Fibroblast of gingiva (primary cell): ENCODE data around the gene URB2.

Source experiments
- DNase-seq: peaks from one replicate; pipeline ENCODE4 v3.0.0-alpha.2; 2011; ENCODE audit warnings: low read depth

The URB2 gene

DNA sequence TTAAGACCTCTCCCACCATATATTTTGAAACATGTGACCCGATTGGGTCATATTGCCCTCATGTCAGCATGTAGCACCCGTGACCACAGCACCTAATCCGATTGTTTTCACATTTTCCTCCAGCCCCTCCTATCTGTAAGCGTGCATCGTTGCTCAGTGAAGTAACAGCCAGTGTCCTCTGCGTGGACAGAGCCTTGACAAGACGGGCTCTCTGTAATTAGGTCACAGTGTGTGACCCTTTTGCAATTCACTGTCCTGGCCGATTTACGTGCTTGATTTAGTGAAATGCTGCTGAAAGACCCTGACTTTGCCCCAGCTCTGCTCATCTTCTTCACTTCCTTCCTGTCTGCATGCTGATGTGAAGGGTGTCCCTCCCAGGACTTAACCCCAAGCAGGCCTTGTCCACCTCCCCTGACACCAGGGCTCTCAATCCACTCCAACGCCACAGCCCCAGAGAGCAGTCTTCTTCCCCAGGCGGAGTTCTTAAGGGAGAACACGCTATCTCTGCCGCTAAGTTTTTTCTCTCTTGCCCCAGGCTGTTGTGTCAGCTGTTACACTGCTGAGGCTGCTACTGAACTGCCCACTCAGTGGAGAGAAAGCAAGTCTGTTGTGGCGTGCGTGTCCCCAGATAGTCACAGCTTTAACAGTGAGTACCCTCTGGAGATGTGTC is 19.4 kb downstream of the URB2 start:
- no peak for DNase-seq

DNA sequence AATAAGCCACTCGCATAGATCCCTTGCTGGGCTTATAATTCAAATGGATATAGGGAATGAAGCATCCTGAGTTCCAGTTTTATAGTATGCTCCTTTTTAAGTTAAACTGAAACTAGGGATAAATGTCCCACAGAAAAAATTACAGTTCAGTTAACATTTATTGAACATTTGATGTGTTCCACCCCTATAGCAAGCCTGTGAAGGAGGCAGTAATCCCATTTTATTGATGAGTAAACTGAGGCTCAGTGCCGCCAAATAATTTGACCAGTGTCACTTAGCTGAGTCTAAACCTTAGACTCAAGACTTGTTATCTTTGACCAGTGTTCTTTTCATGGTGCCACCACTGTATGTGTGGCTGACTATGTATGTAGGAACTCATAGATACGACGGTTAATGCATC is 22.4 kb downstream of the URB2 start:
- no peak for DNase-seq

- DNase-seq = no peak
Measured at GRCh38 chr1:229650045-229650444, 24.0 kb downstream of the URB2 start.

DNA sequence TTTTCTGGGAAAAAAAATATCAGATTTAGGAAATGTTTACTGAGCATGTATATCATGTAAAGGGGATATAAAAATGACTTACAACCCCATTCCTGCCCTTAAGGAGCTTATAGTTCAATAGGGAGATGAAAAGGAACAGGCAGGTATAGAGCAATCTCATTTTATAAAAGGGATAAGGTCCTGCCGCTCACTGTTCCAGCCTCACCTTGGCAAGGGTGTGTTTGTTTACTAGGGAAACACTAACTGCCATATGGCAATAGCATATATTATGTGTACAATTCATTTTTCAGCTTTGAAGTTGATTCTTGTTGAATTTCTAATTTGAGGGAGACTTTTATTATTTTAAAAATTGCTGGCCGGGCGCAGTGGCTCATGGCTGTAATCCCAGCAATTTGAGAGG is 25.5 kb downstream of the URB2 start:
- DNase-seq = no peak

DNA sequence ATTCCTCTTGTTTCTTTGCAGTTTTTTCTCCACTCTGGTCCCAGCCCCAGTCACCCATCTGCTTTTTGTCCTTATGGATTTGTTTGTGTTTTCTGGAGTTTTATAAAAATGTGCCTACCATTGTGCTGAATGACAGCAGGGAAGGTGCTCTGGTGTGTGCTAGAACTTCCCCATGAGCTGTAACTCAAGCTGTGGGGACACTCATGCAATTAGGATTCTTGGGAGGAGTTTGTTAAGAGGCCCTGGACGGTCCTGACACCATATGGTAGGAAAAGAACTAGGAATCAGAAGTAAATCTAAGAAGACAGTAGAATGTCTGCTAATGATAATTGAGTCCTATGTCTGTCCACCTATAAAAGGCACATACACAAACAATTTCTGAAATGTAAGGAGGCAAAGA is 27.4 kb downstream of the URB2 start:
- DNase-seq = no peak

GRCh38 chr1:229655781-229656180 is 29.7 kb downstream of the URB2 start:
- DNase-seq = no peak

DNA sequence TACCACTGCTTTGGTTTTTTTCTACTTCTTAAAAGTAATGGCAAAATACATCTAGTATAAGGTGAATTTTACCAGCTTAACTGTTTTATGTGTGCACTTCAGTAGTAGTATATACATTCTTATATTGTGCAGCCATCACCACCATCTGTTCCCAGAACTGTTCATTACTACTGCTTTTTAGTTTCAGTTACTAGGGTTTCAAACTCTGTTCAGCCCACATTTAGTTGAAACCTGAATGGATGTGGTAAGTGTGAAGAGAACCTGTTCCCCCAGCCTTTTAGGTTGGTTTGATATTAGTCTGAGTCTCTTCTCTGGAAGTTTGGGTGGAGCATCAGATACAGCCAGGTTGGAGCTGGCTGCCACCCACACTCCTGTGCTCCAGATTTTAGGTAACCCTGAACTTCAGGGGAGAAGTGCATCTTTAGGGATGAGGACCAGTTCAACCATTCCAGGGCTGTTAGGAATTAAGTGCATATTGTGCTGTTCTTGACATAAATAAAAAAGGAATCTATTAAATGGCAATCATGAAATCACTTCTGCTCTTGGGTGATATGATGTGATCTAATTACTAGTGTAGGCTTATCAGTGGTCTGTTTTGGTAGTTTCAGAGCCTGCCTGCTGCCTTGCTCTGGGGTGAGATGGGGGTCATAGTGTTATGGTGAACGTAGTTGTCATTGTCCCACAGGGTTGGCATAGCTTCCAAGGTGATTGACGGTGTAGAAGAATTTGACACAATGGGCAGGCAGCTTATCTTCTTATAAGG is 32.1 kb downstream of the URB2 start:
- DNase-seq = no peak

GRCh38 chr1:229661022-229661877 is 35.2 kb downstream of the URB2 start:
- peak; percentile 63 for DNase-seq

- DNase-seq = no peak
Measured at GRCh38 chr1:229661897-229662296, 35.9 kb downstream of the URB2 start.

GRCh38 chr1:229664133-229664689 is 38.2 kb downstream of the URB2 start:
- no peak for DNase-seq

DNA sequence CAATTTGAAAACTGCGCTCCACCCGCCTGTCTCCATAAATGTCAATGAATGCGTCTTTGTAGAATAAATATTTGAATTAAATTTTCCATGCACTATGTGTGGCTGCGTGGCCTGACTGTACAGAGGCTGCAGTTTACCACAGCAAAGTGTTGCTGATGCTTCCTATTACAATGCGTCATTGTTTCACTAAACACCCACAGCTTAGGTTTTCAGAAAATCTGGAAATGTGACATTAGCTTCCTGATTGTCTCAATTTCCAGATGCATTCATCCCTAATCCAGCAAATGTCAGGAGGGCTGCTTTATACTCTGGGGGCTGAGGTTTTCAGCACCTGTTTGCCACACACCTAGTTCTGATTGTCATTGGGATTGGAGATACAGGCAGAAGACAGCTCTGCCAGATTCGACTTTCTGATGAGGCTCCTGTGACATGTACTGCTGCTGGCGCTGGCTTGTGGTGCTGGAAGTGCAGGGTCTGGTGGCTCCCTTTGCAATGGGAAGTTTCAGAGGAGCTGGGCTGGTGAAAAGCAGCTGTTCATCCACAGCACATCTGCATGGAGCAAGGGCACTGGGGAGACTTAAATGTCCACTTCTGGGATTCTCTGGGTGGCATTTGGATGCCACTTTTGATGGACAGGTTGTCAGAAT is 40.0 kb downstream of the URB2 start:
- DNase-seq = no peak

DNA sequence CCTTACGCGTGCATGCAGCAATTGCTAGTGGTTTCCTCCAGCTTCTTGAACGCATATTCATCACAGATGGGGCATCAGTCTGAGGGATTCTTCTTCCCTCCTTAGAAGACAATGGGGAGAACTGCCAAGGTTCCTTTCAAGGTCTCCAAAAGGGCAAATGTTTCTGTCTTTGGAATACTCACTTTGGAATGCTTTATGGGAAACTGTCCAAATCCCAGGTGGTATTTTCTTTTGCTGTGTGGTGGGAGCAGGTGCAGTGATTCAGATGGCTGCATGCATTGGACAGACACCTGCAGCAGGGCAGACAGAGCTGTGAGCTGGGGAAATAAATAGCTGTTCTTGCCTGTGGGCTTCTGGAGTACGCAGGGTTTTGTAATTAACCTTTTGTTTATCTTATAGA is 40.5 kb downstream of the URB2 start:
- no peak for DNase-seq

GRCh38 chr1:229669333-229669732 is 43.3 kb downstream of the URB2 start:
- peak; percentile 48 for DNase-seq

DNA sequence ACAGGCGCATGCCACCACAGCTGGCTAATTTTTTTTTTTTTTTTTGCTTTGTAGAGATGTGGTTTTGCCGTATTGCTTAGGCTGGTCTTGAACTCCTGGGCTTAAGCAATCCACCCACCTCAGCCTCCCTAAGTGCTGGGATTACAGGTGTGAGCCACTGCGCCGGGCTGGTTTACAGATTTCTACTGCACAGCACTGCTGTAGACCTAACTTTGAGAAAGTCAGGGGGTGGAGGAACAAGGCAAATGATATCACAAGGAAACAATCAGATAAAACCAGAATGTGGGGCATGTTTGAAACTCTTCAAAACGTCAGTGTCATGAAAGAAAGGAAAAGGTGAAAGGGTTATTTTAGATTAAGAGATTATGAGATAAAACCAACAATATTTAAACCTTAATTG is 45.3 kb downstream of the URB2 start:
- no peak for DNase-seq

DNA sequence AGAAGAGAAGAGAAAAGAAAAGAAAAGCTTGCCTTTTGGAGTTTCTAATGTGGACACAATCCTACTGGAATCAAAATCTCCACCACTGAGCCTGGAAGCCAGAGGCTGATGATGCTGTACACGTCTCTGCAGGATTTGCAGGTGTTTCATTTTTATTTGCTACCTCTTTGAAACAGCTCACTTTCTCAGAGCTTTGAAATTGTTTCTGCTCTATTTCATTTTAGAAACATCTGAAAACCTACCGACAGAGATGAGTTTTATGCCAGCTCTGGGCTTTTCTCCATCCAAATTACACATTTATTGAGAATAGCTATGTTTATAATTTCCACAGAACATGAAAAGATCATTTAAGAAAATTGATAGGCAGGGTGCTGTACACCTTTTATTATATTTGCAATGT is 46.2 kb downstream of the URB2 start:
- DNase-seq = no peak

GRCh38 chr1:229674042-229674441 is 48.0 kb downstream of the URB2 start:
- DNase-seq = no peak

DNA sequence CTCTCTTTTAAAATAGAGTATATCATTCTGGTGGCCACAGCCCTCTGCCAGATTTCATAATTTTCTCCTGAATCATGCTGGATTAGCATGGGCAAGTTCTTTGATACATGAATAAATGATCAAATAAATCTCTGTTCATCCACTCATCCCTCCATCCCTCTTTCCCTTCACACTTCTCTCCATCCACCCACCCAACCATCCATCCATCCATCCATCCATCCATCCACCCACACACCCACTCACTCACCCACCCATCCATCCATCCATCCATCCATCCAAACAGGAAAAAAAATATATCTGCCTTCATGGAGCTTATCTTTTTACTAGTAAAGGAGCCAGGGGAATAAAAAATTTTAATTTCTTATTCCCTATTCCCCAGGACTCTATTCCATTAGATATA is 49.3 kb downstream of the URB2 start:
- DNase-seq = no peak

DNA sequence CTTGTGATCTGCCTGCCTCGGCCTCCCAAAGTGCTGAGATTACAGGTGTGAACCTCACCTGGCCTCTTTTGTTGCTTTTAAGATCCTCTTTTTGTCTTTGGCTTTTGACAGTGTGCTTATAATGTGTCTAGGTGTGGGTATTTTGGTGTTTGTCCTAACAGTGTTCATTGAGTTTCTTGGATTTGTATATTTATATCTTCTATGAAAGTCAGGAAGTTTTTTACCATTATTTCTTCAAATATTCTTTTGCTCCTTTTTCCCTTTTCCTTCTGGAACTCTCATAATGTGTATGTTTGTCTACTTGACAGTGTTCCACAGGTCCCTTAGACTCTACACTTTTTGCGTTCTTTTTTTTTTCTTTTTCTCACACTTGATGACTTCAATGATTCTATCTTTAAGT is 59.1 kb downstream of the URB2 start:
- DNase-seq = no peak

GRCh38 chr1:229689273-229689672 is 63.2 kb downstream of the URB2 start:
- DNase-seq = no peak

GRCh38 chr1:229689904-229690303 is 63.9 kb downstream of the URB2 start:
- DNase-seq = no peak

GRCh38 chr1:229690662-229691061 is 64.6 kb downstream of the URB2 start:
- no peak for DNase-seq

- DNase-seq = no peak
Measured at GRCh38 chr1:229691362-229691761, 65.3 kb downstream of the URB2 start.
